HepG2 (cell line): ENCODE data around the gene SLC4A9. TPM values are rescaled to one million over a fixed set of nuclear protein-coding genes. Genes with fewer than 3 reads are reported as not detected.
A peak's percentile ranks its signal among the peaks of the same experiment; 100 is the strongest.

Experiments
- ASH2L ChIP-seq: fragments of 300-600, 200-600 bp; sonication (generic); IDR thresholded peaks from 2 replicates; pipeline ENCODE4 v1.7.0; 2017; ENCODE audit warnings: low read depth, mild to moderate bottlenecking, moderate library complexity, mixed read lengths, low read length; ENCODE audit not compliant: insufficient read length
- ATRX ChIP-seq: sonication (generic); formaldehyde crosslinking; IDR thresholded peaks from 2 replicates; pipeline ENCODE4 v1.4.0; 2020; ENCODE audit warnings: missing genetic modification reagents, borderline replicate concordance
- CCAR2 ChIP-seq: fragments of 200-400 bp; formaldehyde crosslinking; optimal IDR thresholded peaks from 2 replicates; pipeline ENCODE3; 2018; ENCODE audit warnings: low read depth, mild to moderate bottlenecking, low read length, moderate library complexity
- MBNL3 ChIP-seq: fragments of 250-450 bp; sonication (Bioruptor Pico); conservative IDR thresholded peaks from 2 replicates; pipeline ENCODE4 v1.8.0; 2022; ENCODE audit warnings: mild to moderate bottlenecking, inconsistent platforms
- POLR2AphosphoS5 ChIP-seq: IDR thresholded peaks from 2 replicates; pipeline ENCODE4 v1.6.1; 2012; ENCODE audit warnings: low read depth, low read length
- RFX5 ChIP-seq: IDR thresholded peaks from 2 replicates; pipeline ENCODE4 v1.6.1; 2011; ENCODE audit warnings: low read depth, low read length, improper control_type of control experiment
- SOX13 ChIP-seq, 3 experiments: fragments of 450-650 bp in 1 of 3; sonication (generic) in 1 of 3; formaldehyde crosslinking in 1 of 3; IDR thresholded peaks in 2 of 3; conservative IDR thresholded peaks in 1 of 3; 2 replicates each; pipeline versions ENCODE4 v1.5.0 to v1.6.1; 2016 to 2020; ENCODE audit warnings: antibody characterized with exemption in 1 of 3, mild to moderate bottlenecking in 1 of 3, missing compliant biosample characterization in 1 of 3, missing genetic modification reagents in 1 of 3, moderate library complexity in 1 of 3
- TCF7L2 ChIP-seq: IDR thresholded peaks from 2 replicates; pipeline ENCODE4 v1.6.1; 2011; ENCODE audit warnings: mild to moderate bottlenecking, low read depth, low read length, moderate library complexity
- TOE1 ChIP-seq: sonication (generic); formaldehyde crosslinking; IDR thresholded peaks from 2 replicates; pipeline ENCODE4 v1.4.0; 2020; ENCODE audit warnings: mild to moderate bottlenecking, missing genetic modification reagents
- ZNF17 ChIP-seq: sonication (generic); formaldehyde crosslinking; IDR thresholded peaks from 2 replicates; pipeline ENCODE4 v1.5.0; 2020; ENCODE audit warnings: mild to moderate bottlenecking, missing genetic modification reagents
- ZNF33B ChIP-seq: sonication (generic); formaldehyde crosslinking; IDR thresholded peaks from 2 replicates; pipeline ENCODE4 v1.5.1; 2020; ENCODE audit warnings: mild to moderate bottlenecking, missing genetic modification reagents
- polyA plus RNA-seq, 8 experiments: library from polyadenylated mRNA; depleted of rRNA in 3 of 8; stranded (reverse) in 7 of 8; unstranded in 1 of 8; fragments of >200 nt; fragmentation: Illumina TruSeq in 4 of 8; extraction: Trizol in 4 of 8; gene quantifications; 2 replicates each; pipeline versions ENCODE4 v1.2.1 to v1.2.3, GENCODE V29; 2011 to 2016; ENCODE audit warnings: low read depth in 4 of 8, missing spikeins in 1 of 8, mixed read lengths in 1 of 8; ENCODE audit not compliant: insufficient read depth in 1 of 8
- total RNA-seq, 5 experiments: library from RNA; depleted of rRNA; stranded (reverse); fragments of >200 nt; fragmentation: Illumina TruSeq; extraction: Trizol; gene quantifications; 2 replicates each; pipeline ENCODE4 v1.2.3, GENCODE V29; 2016; ENCODE audit warnings: low read depth in 1 of 5
- TF ChIP-seq, protein P1 (sequence below): sonication (generic); formaldehyde crosslinking; conservative IDR thresholded peaks from 2 replicates; pipeline ENCODE4 v1.5.0; 2020; ENCODE audit warnings: missing genetic modification reagents
- TF ChIP-seq, protein P2 (sequence below): IDR thresholded peaks from 2 replicates; pipeline ENCODE4 v1.6.1; 2016; ENCODE audit warnings: missing genetic modification reagents, missing compliant biosample characterization
- TF ChIP-seq, protein P3 (sequence below): sonication (generic); formaldehyde crosslinking; IDR thresholded peaks from 2 replicates; pipeline ENCODE4 v1.4.0; 2020; ENCODE audit warnings: missing genetic modification reagents
- TF ChIP-seq, protein P4 (sequence below), 2 experiments: sonication (generic) in 1 of 2; formaldehyde crosslinking in 1 of 2; IDR thresholded peaks; 2 replicates each; pipeline versions ENCODE4 v1.6.1 to v1.9.0; 2014 to 2022; ENCODE audit warnings: antibody characterized with exemption in 1 of 2, borderline replicate concordance in 1 of 2, inconsistent platforms in 1 of 2, low read depth in 1 of 2, missing genetic modification reagents in 1 of 2
- TF ChIP-seq, protein P5 (sequence below), 2 experiments: fragments of 450-650 bp in 1 of 2; sonication (generic) in 1 of 2; formaldehyde crosslinking; IDR thresholded peaks; 2 replicates each; pipeline versions ENCODE4 v1.5.0 to v1.8.0; 2020 to 2022; ENCODE audit warnings: mild to moderate bottlenecking in 1 of 2, missing genetic modification reagents in 1 of 2

The SLC4A9 gene
- total and polyA plus RNA-seq, 2 of the 13 experiments (the other 11 are each of a cell fraction or from before 2014, with no cell fraction given), result not detected

DNA sequence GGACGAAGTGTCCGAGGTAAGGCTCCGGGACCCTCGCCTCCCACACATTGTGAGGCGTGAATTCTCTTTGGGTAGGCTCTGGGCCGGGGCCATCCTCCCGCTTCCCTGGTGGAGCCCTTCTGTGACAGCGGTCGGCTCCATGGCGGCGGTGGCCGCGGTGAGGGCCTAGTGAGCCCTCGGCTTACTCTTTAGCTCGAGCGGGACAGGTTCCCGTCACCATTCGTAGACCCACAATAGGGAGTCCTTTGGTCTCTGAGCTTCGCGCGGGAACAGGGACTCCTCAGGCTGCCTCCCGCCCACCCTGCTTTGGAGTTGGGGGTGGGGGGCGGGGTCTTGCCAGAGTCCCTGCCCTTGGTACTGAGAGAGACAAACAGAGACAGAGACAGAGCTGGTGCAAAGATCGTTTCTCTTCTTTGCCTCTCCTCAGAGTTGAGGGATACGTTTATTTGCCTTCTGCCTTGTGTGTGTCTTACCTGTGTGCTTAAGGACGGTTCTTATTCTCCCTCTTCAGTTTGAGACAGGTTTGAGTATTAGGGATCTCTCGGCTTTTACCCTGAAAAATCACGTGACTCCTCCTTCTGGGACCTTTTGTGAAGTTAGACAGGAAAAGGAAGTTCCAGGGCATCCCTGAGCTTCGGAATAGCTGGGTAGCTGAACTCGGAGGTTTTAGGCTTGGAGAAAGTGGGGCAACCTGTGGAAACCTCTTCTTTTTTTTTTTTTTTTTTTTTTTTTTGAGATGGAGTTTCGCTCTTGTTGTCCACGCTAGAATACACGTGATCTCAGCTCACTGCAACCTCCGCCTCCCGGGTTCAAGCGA is 42.5 kb downstream of the SLC4A9 start (continued):
- TF ChIP-seq, protein P1, sequence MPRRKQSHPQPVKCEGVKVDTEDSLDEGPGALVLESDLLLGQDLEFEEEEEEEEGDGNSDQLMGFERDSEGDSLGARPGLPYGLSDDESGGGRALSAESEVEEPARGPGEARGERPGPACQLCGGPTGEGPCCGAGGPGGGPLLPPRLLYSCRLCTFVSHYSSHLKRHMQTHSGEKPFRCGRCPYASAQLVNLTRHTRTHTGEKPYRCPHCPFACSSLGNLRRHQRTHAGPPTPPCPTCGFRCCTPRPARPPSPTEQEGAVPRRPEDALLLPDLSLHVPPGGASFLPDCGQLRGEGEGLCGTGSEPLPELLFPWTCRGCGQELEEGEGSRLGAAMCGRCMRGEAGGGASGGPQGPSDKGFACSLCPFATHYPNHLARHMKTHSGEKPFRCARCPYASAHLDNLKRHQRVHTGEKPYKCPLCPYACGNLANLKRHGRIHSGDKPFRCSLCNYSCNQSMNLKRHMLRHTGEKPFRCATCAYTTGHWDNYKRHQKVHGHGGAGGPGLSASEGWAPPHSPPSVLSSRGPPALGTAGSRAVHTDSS (CRISPR knock-in tag), result no peak
- TF ChIP-seq CCAR2, result no peak
- TF ChIP-seq, protein P2, sequence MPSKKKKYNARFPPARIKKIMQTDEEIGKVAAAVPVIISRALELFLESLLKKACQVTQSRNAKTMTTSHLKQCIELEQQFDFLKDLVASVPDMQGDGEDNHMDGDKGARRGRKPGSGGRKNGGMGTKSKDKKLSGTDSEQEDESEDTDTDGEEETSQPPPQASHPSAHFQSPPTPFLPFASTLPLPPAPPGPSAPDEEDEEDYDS (CRISPR knock-in tag), result peak; percentile 65; the same call in 1 of the 2 replicates
- TF ChIP-seq, protein P3, sequence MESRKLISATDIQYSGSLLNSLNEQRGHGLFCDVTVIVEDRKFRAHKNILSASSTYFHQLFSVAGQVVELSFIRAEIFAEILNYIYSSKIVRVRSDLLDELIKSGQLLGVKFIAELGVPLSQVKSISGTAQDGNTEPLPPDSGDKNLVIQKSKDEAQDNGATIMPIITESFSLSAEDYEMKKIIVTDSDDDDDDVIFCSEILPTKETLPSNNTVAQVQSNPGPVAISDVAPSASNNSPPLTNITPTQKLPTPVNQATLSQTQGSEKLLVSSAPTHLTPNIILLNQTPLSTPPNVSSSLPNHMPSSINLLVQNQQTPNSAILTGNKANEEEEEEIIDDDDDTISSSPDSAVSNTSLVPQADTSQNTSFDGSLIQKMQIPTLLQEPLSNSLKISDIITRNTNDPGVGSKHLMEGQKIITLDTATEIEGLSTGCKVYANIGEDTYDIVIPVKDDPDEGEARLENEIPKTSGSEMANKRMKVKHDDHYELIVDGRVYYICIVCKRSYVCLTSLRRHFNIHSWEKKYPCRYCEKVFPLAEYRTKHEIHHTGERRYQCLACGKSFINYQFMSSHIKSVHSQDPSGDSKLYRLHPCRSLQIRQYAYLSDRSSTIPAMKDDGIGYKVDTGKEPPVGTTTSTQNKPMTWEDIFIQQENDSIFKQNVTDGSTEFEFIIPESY (CRISPR knock-in tag), result no peak
- TF ChIP-seq MBNL3 (CRISPR knock-in tag), result no peak
- TF ChIP-seq, protein P4, sequence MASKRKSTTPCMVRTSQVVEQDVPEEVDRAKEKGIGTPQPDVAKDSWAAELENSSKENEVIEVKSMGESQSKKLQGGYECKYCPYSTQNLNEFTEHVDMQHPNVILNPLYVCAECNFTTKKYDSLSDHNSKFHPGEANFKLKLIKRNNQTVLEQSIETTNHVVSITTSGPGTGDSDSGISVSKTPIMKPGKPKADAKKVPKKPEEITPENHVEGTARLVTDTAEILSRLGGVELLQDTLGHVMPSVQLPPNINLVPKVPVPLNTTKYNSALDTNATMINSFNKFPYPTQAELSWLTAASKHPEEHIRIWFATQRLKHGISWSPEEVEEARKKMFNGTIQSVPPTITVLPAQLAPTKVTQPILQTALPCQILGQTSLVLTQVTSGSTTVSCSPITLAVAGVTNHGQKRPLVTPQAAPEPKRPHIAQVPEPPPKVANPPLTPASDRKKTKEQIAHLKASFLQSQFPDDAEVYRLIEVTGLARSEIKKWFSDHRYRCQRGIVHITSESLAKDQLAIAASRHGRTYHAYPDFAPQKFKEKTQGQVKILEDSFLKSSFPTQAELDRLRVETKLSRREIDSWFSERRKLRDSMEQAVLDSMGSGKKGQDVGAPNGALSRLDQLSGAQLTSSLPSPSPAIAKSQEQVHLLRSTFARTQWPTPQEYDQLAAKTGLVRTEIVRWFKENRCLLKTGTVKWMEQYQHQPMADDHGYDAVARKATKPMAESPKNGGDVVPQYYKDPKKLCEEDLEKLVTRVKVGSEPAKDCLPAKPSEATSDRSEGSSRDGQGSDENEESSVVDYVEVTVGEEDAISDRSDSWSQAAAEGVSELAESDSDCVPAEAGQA (IDR thresholded peaks at IDR 0.05; ENCODE audit: low read depth), result no peak
- TF ChIP-seq, protein P4 (CRISPR knock-in tag; IDR thresholded peaks at IDR 0.05; ENCODE audit: borderline replicate concordance), result no peak
- TF ChIP-seq SOX13 (IDR thresholded peaks at IDR 0.05), result no peak
- TF ChIP-seq SOX13 (CRISPR knock-in tag; conservative IDR thresholded peaks at IDR 0.05 in 1 of 2, IDR thresholded peaks at IDR 0.05 in 1 of 2), result no peak; a peak in 1 of 4 replicates
- TF ChIP-seq ZNF17, result 0 out of 2 replicates have a peak, but pooled peaks have one; percentile 31
- TF ChIP-seq ASH2L, result peak; percentile 1
- TF ChIP-seq TCF7L2, result no peak
- no peak for TF ChIP-seq ATRX
- TF ChIP-seq POLR2AphosphoS5, result peak; percentile 68
- TF ChIP-seq ZNF33B (CRISPR knock-in tag), result no peak
- TF ChIP-seq, protein P5, sequence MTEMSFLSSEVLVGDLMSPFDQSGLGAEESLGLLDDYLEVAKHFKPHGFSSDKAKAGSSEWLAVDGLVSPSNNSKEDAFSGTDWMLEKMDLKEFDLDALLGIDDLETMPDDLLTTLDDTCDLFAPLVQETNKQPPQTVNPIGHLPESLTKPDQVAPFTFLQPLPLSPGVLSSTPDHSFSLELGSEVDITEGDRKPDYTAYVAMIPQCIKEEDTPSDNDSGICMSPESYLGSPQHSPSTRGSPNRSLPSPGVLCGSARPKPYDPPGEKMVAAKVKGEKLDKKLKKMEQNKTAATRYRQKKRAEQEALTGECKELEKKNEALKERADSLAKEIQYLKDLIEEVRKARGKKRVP (CRISPR knock-in tag; IDR thresholded peaks at IDR 0.05), result no peak
- no peak for TF ChIP-seq RFX5
- no peak for TF ChIP-seq TOE1 (CRISPR knock-in tag)
